AG09309 (cell line): ENCODE measurements around the gene CLMP.

ENCODE experiments used
- DNase-seq: peaks from one replicate; pipeline ENCODE4 v3.0.0-alpha.2; 2010; ENCODE audit warnings: low read depth
- H3K4me3 ChIP-seq: 2 replicates; pipeline ENCODE4 v1.5.1; 2011; ENCODE audit warnings: mild to moderate bottlenecking, low read depth, low read length, moderate library complexity; ENCODE audit not compliant: control insufficient read depth
- TF ChIP-seq, protein P1 (sequence below): IDR thresholded peaks from 2 replicates; pipeline ENCODE4 v1.5.1; 2011; ENCODE audit warnings: mild to moderate bottlenecking, low read depth, low read length, inconsistent platforms; ENCODE audit not compliant: insufficient read depth, control insufficient read depth; ENCODE audit errors: missing control alignments

The CLMP gene

GRCh38 chr11:123129920-123130319, 65.1 kb downstream of the CLMP start:
- no peak for DNase-seq
- TF ChIP-seq, protein P1, sequence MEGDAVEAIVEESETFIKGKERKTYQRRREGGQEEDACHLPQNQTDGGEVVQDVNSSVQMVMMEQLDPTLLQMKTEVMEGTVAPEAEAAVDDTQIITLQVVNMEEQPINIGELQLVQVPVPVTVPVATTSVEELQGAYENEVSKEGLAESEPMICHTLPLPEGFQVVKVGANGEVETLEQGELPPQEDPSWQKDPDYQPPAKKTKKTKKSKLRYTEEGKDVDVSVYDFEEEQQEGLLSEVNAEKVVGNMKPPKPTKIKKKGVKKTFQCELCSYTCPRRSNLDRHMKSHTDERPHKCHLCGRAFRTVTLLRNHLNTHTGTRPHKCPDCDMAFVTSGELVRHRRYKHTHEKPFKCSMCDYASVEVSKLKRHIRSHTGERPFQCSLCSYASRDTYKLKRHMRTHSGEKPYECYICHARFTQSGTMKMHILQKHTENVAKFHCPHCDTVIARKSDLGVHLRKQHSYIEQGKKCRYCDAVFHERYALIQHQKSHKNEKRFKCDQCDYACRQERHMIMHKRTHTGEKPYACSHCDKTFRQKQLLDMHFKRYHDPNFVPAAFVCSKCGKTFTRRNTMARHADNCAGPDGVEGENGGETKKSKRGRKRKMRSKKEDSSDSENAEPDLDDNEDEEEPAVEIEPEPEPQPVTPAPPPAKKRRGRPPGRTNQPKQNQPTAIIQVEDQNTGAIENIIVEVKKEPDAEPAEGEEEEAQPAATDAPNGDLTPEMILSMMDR: no peak
- no peak overlapping the region for H3K4me3 ChIP-seq

DNA sequence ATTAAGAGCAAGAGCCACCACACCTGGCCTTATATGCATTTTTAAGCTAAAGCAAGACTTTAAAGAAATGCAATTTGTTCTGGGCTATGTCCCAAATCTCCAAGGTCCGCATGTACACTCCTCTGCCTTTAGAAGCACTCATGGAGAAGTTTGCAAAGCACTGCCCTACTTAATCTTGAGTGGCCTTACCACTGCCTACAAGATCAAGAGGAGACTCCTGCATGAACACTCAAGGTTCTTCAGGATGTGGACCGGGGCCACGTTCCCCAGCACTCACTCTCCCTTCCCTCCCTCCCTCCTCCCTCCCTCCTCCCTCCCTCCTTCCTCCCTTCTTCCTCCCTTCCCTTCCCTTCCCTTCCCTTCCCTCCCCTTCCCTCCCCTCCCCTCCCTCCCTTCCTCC, 69.9 kb downstream of the CLMP start:
- no peak for DNase-seq
- TF ChIP-seq, protein P1: no peak

GRCh38 chr11:123122852-123123251, 72.2 kb downstream of the CLMP start:
- TF ChIP-seq, protein P1: no peak
- no peak for DNase-seq
- H3K4me3 ChIP-seq: no peak overlapping the region

More for the DNA sequence above, 69.9 kb downstream of the CLMP start:
- no peak overlapping the region for H3K4me3 ChIP-seq

- no peak overlapping the region for H3K4me3 ChIP-seq
- TF ChIP-seq, protein P1: no peak
- no peak for DNase-seq
Measured at GRCh38 chr11:123122341-123122740, 72.7 kb downstream of the CLMP start.

DNA sequence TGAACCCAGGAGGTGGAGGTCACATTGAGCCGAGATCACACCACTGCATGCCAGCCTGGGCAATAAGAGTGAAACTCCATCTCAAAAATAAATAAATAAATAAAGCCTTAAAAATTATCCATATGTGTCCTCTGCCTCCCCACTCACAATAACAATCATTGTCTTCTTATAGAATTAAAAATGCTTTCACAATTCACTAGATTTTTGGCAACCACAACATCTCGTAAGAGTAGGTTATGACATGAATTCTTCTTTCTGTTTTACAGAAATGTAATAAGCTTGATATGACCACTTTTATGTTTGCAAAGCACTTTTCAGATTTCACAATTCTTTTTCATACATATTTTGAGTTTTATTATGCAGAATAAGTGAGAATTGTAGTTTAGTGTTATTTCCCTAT, 78.6 kb downstream of the CLMP start:
- DNase-seq: no peak
- TF ChIP-seq, protein P1: no peak
- H3K4me3 ChIP-seq: no peak overlapping the region

DNA sequence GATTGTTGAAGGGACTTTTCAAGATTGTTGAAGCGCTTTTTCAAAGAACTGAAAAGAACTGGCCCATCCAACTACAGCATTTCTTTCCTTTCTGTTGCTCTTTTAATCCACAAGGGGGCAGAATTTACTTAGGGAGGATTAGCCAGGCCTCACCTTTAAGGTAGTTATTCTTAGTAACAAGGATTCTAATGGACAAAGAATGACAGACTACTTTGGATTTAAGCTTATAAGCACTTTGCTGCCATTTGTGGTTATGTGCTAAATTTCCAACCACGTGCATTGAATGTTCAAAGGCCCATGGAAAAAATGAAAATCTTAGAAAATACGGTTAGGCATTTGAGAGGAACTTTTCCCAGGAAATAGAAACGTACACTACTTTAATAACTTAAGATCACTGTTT, 83.6 kb downstream of the CLMP start:
- no peak for DNase-seq
- H3K4me3 ChIP-seq: no peak overlapping the region
- TF ChIP-seq, protein P1: peak; percentile 71

DNA sequence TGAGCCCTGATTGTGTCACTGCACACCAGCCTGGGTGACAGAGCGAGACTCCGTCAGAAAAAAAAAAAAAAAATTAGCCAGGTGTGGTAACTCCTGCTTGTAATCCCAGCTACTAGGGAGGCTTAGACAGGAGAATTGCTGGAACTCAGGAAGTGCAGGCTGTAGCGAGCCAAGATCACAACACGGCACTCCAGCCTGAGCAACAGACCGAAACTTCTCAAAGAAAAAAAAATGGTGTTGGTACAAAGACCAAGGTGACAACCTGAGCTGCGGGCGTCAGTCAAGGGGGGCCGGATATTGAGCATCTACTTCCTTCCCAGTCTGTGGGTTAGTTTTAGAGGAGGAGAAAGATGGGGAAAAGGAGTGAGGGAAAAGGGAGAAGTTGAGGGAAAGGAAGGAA, 84.7 kb downstream of the CLMP start:
- TF ChIP-seq, protein P1: no peak
- no peak for DNase-seq
- H3K4me3 ChIP-seq: no peak overlapping the region
